ENCODE results near the gene RAB4B. TPM values are rescaled to one million over a fixed set of nuclear protein-coding genes. Genes with fewer than 3 reads are reported as not detected.
A peak's percentile ranks its signal among the peaks of the same experiment; 100 is the strongest.

Gene RAB4B
- total and polyA plus RNA-seq, 2 experiments from 2014 or later: 27.4 to 29.0 TPM

DNA sequence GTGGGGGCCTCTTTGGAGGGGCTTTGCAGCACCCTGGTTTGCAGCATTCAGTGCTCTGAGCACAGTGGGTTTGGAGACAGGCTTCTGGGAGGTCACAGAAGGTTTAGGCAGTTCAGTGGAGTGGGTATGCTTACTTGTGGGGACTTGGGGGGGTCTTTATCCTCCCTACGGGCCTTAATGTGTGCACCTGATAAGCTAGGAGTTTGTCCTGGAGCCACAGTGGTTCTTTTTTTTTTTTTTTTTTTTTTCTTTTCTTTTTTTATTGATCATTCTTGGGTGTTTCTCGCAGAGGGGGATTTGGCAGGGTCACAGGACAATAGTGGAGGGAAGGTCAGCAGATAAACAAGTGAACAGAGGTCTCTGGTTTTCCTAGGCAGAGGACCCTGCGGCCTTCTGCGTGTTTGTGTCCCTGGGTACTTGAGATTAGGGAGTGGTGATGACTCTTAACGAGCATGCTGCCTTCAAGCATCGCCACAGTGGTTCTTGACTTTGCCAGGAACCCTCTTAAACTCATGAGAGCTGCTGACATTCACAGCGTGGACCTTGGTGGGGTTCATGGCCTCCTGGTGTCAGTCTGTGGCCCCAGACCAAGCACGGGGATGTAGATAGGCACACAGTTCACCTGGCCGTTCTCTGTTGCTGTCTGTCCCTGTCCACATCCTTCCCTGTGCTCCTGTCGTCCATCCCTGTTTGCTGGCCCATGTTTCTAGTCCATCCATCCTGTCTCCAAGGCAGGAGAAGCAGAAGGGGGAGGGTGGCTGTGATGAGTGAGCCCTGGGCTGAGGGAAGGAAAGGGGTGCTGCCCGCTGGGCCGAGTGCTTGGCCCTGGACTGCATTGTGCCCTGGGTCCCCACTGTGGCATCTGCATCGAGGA is 23.6 kb downstream of the RAB4B start:
- H3K79me2 ChIP-seq (replicated peaks; ENCODE audit: insufficient read depth): peaks cover 69% of the 10 kb centered on the region
- no peak overlapping the region for H3K27ac Mint-ChIP-seq
- no peak for DNase-seq (ENCODE audit: low spot score)
- TF ChIP-seq JUNB (IDR thresholded peaks at IDR 0.05; ENCODE audit: unreplicated experiment) (no peak), EZH2 (IDR thresholded peaks at IDR 0.05; ENCODE audit: low read depth, unreplicated experiment) (no peak), NANOG (IDR thresholded peaks at IDR 0.05; ENCODE audit: borderline replicate concordance) (no peak), POLR2AphosphoS5 (IDR thresholded peaks at IDR 0.05; ENCODE audit: low read depth) (no peak), ZNF331 (CRISPR knock-in tag; IDR thresholded peaks at IDR 0.05; ENCODE audit: low read depth) (no peak), CREB1 (CRISPR knock-in tag; IDR thresholded peaks at IDR 0.05; ENCODE audit: low read depth) (no peak), EZH2phosphoT487 (IDR thresholded peaks at IDR 0.05; ENCODE audit: unreplicated experiment) (no peak), ZNF114 (CRISPR knock-in tag; IDR thresholded peaks at IDR 0.05) (no peak), STAT1 (IDR thresholded peaks at IDR 0.05; ENCODE audit: unreplicated experiment) (no peak)
- TF ChIP-seq, protein P1, sequence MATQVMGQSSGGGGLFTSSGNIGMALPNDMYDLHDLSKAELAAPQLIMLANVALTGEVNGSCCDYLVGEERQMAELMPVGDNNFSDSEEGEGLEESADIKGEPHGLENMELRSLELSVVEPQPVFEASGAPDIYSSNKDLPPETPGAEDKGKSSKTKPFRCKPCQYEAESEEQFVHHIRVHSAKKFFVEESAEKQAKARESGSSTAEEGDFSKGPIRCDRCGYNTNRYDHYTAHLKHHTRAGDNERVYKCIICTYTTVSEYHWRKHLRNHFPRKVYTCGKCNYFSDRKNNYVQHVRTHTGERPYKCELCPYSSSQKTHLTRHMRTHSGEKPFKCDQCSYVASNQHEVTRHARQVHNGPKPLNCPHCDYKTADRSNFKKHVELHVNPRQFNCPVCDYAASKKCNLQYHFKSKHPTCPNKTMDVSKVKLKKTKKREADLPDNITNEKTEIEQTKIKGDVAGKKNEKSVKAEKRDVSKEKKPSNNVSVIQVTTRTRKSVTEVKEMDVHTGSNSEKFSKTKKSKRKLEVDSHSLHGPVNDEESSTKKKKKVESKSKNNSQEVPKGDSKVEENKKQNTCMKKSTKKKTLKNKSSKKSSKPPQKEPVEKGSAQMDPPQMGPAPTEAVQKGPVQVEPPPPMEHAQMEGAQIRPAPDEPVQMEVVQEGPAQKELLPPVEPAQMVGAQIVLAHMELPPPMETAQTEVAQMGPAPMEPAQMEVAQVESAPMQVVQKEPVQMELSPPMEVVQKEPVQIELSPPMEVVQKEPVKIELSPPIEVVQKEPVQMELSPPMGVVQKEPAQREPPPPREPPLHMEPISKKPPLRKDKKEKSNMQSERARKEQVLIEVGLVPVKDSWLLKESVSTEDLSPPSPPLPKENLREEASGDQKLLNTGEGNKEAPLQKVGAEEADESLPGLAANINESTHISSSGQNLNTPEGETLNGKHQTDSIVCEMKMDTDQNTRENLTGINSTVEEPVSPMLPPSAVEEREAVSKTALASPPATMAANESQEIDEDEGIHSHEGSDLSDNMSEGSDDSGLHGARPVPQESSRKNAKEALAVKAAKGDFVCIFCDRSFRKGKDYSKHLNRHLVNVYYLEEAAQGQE (IDR thresholded peaks at IDR 0.05; ENCODE audit: unreplicated experiment): no peak
- TF ChIP-seq, protein P2, sequence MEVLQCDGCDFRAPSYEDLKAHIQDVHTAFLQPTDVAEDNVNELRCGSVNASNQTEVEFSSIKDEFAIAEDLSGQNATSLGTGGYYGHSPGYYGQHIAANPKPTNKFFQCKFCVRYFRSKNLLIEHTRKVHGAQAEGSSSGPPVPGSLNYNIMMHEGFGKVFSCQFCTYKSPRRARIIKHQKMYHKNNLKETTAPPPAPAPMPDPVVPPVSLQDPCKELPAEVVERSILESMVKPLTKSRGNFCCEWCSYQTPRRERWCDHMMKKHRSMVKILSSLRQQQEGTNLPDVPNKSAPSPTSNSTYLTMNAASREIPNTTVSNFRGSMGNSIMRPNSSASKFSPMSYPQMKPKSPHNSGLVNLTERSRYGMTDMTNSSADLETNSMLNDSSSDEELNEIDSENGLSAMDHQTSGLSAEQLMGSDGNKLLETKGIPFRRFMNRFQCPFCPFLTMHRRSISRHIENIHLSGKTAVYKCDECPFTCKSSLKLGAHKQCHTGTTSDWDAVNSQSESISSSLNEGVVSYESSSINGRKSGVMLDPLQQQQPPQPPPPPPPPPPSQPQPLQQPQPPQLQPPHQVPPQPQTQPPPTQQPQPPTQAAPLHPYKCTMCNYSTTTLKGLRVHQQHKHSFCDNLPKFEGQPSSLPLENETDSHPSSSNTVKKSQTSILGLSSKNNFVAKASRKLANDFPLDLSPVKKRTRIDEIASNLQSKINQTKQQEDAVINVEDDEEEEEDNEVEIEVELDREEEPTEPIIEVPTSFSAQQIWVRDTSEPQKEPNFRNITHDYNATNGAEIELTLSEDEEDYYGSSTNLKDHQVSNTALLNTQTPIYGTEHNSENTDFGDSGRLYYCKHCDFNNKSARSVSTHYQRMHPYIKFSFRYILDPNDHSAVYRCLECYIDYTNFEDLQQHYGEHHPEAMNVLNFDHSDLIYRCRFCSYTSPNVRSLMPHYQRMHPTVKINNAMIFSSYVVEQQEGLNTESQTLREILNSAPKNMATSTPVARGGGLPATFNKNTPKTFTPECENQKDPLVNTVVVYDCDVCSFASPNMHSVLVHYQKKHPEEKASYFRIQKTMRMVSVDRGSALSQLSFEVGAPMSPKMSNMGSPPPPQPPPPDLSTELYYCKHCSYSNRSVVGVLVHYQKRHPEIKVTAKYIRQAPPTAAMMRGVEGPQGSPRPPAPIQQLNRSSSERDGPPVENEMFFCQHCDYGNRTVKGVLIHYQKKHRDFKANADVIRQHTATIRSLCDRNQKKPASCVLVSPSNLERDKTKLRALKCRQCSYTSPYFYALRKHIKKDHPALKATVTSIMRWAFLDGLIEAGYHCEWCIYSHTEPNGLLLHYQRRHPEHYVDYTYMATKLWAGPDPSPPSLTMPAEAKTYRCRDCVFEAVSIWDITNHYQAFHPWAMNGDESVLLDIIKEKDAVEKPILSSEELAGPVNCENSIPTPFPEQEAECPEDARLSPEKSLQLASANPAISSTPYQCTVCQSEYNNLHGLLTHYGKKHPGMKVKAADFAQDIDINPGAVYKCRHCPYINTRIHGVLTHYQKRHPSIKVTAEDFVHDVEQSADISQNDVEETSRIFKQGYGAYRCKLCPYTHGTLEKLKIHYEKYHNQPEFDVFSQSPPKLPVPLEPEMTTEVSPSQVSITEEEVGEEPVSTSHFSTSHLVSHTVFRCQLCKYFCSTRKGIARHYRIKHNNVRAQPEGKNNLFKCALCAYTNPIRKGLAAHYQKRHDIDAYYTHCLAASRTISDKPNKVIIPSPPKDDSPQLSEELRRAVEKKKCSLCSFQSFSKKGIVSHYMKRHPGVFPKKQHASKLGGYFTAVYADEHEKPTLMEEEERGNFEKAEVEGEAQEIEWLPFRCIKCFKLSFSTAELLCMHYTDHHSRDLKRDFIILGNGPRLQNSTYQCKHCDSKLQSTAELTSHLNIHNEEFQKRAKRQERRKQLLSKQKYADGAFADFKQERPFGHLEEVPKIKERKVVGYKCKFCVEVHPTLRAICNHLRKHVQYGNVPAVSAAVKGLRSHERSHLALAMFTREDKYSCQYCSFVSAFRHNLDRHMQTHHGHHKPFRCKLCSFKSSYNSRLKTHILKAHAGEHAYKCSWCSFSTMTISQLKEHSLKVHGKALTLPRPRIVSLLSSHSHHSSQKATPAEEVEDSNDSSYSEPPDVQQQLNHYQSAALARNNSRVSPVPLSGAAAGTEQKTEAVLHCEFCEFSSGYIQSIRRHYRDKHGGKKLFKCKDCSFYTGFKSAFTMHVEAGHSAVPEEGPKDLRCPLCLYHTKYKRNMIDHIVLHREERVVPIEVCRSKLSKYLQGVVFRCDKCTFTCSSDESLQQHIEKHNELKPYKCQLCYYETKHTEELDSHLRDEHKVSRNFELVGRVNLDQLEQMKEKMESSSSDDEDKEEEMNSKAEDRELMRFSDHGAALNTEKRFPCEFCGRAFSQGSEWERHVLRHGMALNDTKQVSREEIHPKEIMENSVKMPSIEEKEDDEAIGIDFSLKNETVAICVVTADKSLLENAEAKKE (CRISPR knock-in tag; IDR thresholded peaks at IDR 0.05): no peak
- TF ChIP-seq, protein P3, sequence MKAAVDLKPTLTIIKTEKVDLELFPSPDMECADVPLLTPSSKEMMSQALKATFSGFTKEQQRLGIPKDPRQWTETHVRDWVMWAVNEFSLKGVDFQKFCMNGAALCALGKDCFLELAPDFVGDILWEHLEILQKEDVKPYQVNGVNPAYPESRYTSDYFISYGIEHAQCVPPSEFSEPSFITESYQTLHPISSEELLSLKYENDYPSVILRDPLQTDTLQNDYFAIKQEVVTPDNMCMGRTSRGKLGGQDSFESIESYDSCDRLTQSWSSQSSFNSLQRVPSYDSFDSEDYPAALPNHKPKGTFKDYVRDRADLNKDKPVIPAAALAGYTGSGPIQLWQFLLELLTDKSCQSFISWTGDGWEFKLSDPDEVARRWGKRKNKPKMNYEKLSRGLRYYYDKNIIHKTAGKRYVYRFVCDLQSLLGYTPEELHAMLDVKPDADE (IDR thresholded peaks at IDR 0.05): no peak
- TF ChIP-seq, protein P4, sequence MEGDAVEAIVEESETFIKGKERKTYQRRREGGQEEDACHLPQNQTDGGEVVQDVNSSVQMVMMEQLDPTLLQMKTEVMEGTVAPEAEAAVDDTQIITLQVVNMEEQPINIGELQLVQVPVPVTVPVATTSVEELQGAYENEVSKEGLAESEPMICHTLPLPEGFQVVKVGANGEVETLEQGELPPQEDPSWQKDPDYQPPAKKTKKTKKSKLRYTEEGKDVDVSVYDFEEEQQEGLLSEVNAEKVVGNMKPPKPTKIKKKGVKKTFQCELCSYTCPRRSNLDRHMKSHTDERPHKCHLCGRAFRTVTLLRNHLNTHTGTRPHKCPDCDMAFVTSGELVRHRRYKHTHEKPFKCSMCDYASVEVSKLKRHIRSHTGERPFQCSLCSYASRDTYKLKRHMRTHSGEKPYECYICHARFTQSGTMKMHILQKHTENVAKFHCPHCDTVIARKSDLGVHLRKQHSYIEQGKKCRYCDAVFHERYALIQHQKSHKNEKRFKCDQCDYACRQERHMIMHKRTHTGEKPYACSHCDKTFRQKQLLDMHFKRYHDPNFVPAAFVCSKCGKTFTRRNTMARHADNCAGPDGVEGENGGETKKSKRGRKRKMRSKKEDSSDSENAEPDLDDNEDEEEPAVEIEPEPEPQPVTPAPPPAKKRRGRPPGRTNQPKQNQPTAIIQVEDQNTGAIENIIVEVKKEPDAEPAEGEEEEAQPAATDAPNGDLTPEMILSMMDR (conservative IDR thresholded peaks at IDR 0.05; ENCODE audit: low read depth in 2 of 2): no peak
- H3K36me3 ChIP-seq (ENCODE audit: insufficient read depth): peaks cover 8% of the 10 kb centered on the region; the same call in 1 of the 2 replicates
- no peaks in the 10 kb centered on the region for H3K27me3 ChIP-seq (ENCODE audit: insufficient read depth)
- H3K27me3 Mint-ChIP-seq (ENCODE audit: insufficient read depth, low read depth, poor library complexity): peaks cover 51% of the 10 kb centered on the region
- H3K27ac ChIP-seq (ENCODE audit: low read depth): no peak overlapping the region
- no peaks in the 10 kb centered on the region for H3K9me3 Mint-ChIP-seq
- H3K9me2 ChIP-seq (ENCODE audit: insufficient read depth): no peaks in the 10 kb centered on the region
- H3K4me3 Mint-ChIP-seq: peak overlapping the region; percentile 95
- ATAC-seq: no peak
- H4K20me1 ChIP-seq (replicated peaks; ENCODE audit: insufficient read depth): peaks cover 49% of the 10 kb centered on the region
- H3K4me2 ChIP-seq: peak overlapping the region; percentile 71; the same call in 1 of the 2 replicates
- peaks cover 65% of the 10 kb centered on the region for H3K4me1 Mint-ChIP-seq
- peaks cover 50% of the 10 kb centered on the region for H3K36me3 Mint-ChIP-seq (ENCODE audit: low read depth)
- peaks cover 60% of the 10 kb centered on the region for H3K4me1 ChIP-seq (ENCODE audit: insufficient read depth)
- H3K4me3 ChIP-seq: peak overlapping the region; percentile 89; the same call in 1 of the 2 replicates
- H3F3A ChIP-seq (replicated peaks; ENCODE audit: low read depth): peaks cover 35% of the 10 kb centered on the region
- no peak overlapping the region for H2AFZ ChIP-seq
